SK-N-SH (cell line): ENCODE results near the gene KIF3C. TPM values are rescaled to one million over a fixed set of nuclear protein-coding genes. Genes with fewer than 3 reads are reported as not detected.

Experiments used
- CTCF ChIA-PET: fragments of 300-600, 350-600 bp; formaldehyde crosslinking; extraction: SDS; loops from one replicate; lab custom pipeline; 2021; lab: Yijun Ruan, JAX
- POLR2A ChIA-PET: fragments of 350-600 bp; sonication (Branson Sonifier 250); formaldehyde crosslinking; extraction: SDS; loops from one replicate; lab custom pipeline; 2020; ENCODE audit warnings: antibody characterized with exemption, inconsistent platforms; lab: Yijun Ruan, JAX
- DNase-seq: peaks from one replicate; pipeline ENCODE4 v3.0.0; 2012
- H2AFZ ChIP-seq: fragments of 200-600 bp; sonication (generic); 2 replicates; pipeline ENCODE4 v1.8.1; 2016; ENCODE audit warnings: antibody characterized with exemption, mild to moderate bottlenecking, low read depth
- H3F3A ChIP-seq: fragments of 200-600 bp; sonication (generic); replicated peaks from 2 replicates; pipeline ENCODE3; 2016; ENCODE audit warnings: antibody characterized with exemption, mild to moderate bottlenecking; ENCODE audit not compliant: insufficient read depth
- H3K27ac ChIP-seq, 2 experiments: fragments of 200-500 bp in 1 of 2; fragments of 200-600 bp in 1 of 2; sonication (Bioruptor generic) in 1 of 2; sonication (generic), shearing (Covaris generic) in 1 of 2; 2 replicates each; pipeline versions ENCODE4 v1.5.1 to v1.6.1; 2014 to 2016; ENCODE audit warnings: low read depth in 2 of 2, inconsistent platforms in 1 of 2, low read length in 1 of 2, mild to moderate bottlenecking in 1 of 2, mixed read lengths in 1 of 2
- H3K27me3 ChIP-seq: fragments of 200-600 bp; sonication (generic), shearing (Covaris generic); 2 replicates; pipeline ENCODE4 v1.6.1; 2016; ENCODE audit warnings: mixed run types; ENCODE audit not compliant: insufficient read depth
- H3K36me3 ChIP-seq, 2 experiments: fragments of 200-500 bp in 1 of 2; fragments of 200-600 bp in 1 of 2; sonication (Bioruptor generic) in 1 of 2; sonication (generic) in 1 of 2; replicated peaks in 1 of 2; 2 replicates each; pipeline versions ENCODE3 to v1.5.1; 2014 to 2016; ENCODE audit warnings: low read length in 1 of 2, mild to moderate bottlenecking in 1 of 2; ENCODE audit not compliant: insufficient read depth in 2 of 2, control insufficient read depth in 1 of 2
- H3K4me1 ChIP-seq, 2 experiments: fragments of 200-500 bp in 1 of 2; fragments of 200-600 bp in 1 of 2; sonication (Bioruptor generic) in 1 of 2; sonication (generic), shearing (Covaris generic) in 1 of 2; 2 replicates each; pipeline versions ENCODE4 v1.5.1 to v1.6.1; 2014 to 2016; ENCODE audit warnings: low read depth in 1 of 2, low read length in 1 of 2, mixed run types in 1 of 2; ENCODE audit not compliant: insufficient read depth in 2 of 2, control insufficient read depth in 1 of 2
- H3K4me2 ChIP-seq: fragments of 200-600 bp; sonication (generic), shearing (Covaris generic); 2 replicates; pipeline ENCODE4 v1.6.1; 2017; ENCODE audit warnings: mixed run types
- H3K4me3 ChIP-seq, 2 experiments: fragments of 200-500 bp in 1 of 2; fragments of 200-600 bp in 1 of 2; sonication (Bioruptor generic) in 1 of 2; sonication (generic), shearing (Covaris generic) in 1 of 2; 2 replicates each; pipeline versions ENCODE4 v1.5.1 to v1.8.1; 2014 to 2016; ENCODE audit warnings: low read depth in 2 of 2, inconsistent platforms in 1 of 2, low read length in 1 of 2, mild to moderate bottlenecking in 1 of 2, mixed read lengths in 1 of 2, moderate library complexity in 1 of 2
- H3K79me2 ChIP-seq: fragments of 200-600 bp; sonication (generic); 2 replicates; pipeline ENCODE4 v1.8.1; 2017; ENCODE audit warnings: mild to moderate bottlenecking; ENCODE audit not compliant: insufficient read depth
- H3K9ac ChIP-seq: fragments of 200-600 bp; sonication (generic); 2 replicates; pipeline ENCODE4 v1.6.1; 2017; ENCODE audit warnings: mixed run types
- H3K9me2 ChIP-seq: fragments of 200-600 bp; sonication (generic); 2 replicates; pipeline ENCODE4 v1.6.1; 2017; ENCODE audit warnings: mixed run types
- H3K9me3 ChIP-seq: fragments of 200-600 bp; sonication (generic); 2 replicates; pipeline ENCODE4 v1.6.1; 2017; ENCODE audit warnings: mixed run types, mild to moderate bottlenecking, moderate library complexity
- H4K20me1 ChIP-seq: fragments of 200-600 bp; sonication (generic); 2 replicates; pipeline ENCODE4 v1.6.1; 2017; ENCODE audit warnings: mild to moderate bottlenecking, mixed run types; ENCODE audit not compliant: insufficient read depth
- CHD2 ChIP-seq: fragments of 150-350 bp; IDR thresholded peaks from 2 replicates; pipeline ENCODE4 v1.6.1; 2018; ENCODE audit warnings: low read length; ENCODE audit not compliant: partially characterized antibody
- CTCF ChIP-seq: fragments of 200-600 bp; sonication (generic); IDR thresholded peaks from 2 replicates; pipeline ENCODE4 v1.6.1; 2017; ENCODE audit warnings: antibody characterized with exemption, mild to moderate bottlenecking, moderate library complexity
- EZH2phosphoT487 ChIP-seq: fragments of 200-600 bp; sonication (generic); IDR thresholded peaks from 2 replicates; pipeline ENCODE4 v1.6.1; 2017; ENCODE audit warnings: low read depth, mixed run types, mild to moderate bottlenecking, antibody characterized with exemption, moderate library complexity, borderline replicate concordance
- FOXM1 ChIP-seq: IDR thresholded peaks from 2 replicates; pipeline ENCODE4 v1.4.0; 2012; ENCODE audit warnings: low read depth, mild to moderate bottlenecking
- GABPA ChIP-seq: IDR thresholded peaks from 2 replicates; pipeline ENCODE4 v1.4.0; 2012; ENCODE audit warnings: low read depth, mild to moderate bottlenecking
- IRF3 ChIP-seq: fragments of 150-350 bp; IDR thresholded peaks from 2 replicates; pipeline ENCODE4 v1.6.1; 2016; ENCODE audit warnings: mild to moderate bottlenecking, low read depth, low read length
- MXI1 ChIP-seq: IDR thresholded peaks from 2 replicates; pipeline ENCODE4 v1.6.1; 2012; ENCODE audit warnings: mild to moderate bottlenecking, low read depth, low read length, improper control_type of control experiment
- NFIC ChIP-seq: IDR thresholded peaks from 2 replicates; pipeline ENCODE4 v1.4.0; 2012; ENCODE audit warnings: borderline replicate concordance
- NRF1 ChIP-seq: IDR thresholded peaks from 2 replicates; pipeline ENCODE4 v1.6.1; 2012; ENCODE audit warnings: low read depth, mild to moderate bottlenecking, low read length
- POLR2AphosphoS5 ChIP-seq: IDR thresholded peaks from 2 replicates; pipeline ENCODE4 v1.6.1; 2012; ENCODE audit warnings: low read depth, low read length
- RAD21 ChIP-seq: IDR thresholded peaks from 2 replicates; pipeline ENCODE4 v1.6.1; 2012; ENCODE audit warnings: mild to moderate bottlenecking, low read length
- REST ChIP-seq: IDR thresholded peaks from 2 replicates; pipeline ENCODE4 v1.6.1; 2012; ENCODE audit warnings: mild to moderate bottlenecking, low read depth, low read length, moderate library complexity
- RXRA ChIP-seq: IDR thresholded peaks from 2 replicates; pipeline ENCODE4 v1.4.0; 2012; ENCODE audit warnings: low read depth, mild to moderate bottlenecking, borderline replicate concordance
- TCF12 ChIP-seq: IDR thresholded peaks from 2 replicates; pipeline ENCODE4 v1.4.0; 2012
- USF1 ChIP-seq: IDR thresholded peaks from 2 replicates; pipeline ENCODE4 v1.4.0; 2012; ENCODE audit warnings: low read depth, borderline replicate concordance
- ZBTB33 ChIP-seq: IDR thresholded peaks from 2 replicates; pipeline ENCODE4 v1.4.0; 2012; ENCODE audit warnings: low read depth, borderline replicate concordance
- WGBS: methylation state at CpG from one replicate; pipeline ENCODE4 v1.1.6; 2017; ENCODE audit warnings: low lambda C conversion rate; 5-methylcytosine and 5-hydroxymethylcytosine counted together
- polyA plus RNA-seq, 3 experiments: library from polyadenylated mRNA; depleted of rRNA; stranded (reverse); fragments of >200 nt; gene quantifications; 2 replicates each; pipeline ENCODE4 v1.2.3, GENCODE V29; 2012

Gene KIF3C
- polyA plus RNA-seq, 1 of the 3 experiments (the other 2 are of a cell fraction) = 29.5 TPM

- no peaks in the 10 kb centered on the region for H3K79me2 ChIP-seq
- POLR2A ChIA-PET = interaction anchor here (0.6 kb wide), 1 partner anchor 32 kb away, joined by 3 read pairs; no protein-coding TSS in a partner anchor
- no peaks in the 10 kb centered on the region for H3K9me3 ChIP-seq
- H3K4me3 ChIP-seq = no peak overlapping the region
- H3F3A ChIP-seq = peaks cover 16% of the 10 kb centered on the region
- WGBS = 91% methylated on average over 13 of the region's 13 CpGs
- DNase-seq = no peak
- no peaks in the 10 kb centered on the region for H4K20me1 ChIP-seq
- H3K4me1 ChIP-seq = peaks cover 7 to 27% of the 10 kb centered on the region in 2 experiments; a peak in 3 of 4 replicates
- no peak overlapping the region for H2AFZ ChIP-seq
- CTCF ChIA-PET = interaction anchor here (1.2 to 2.1 kb wide), 2 partner anchors 13 to 65 kb away, joined by 3 to 6 read pairs; no protein-coding TSS in a partner anchor
- H3K27ac ChIP-seq = no peak overlapping the region
- no peak for TF ChIP-seq ZBTB33
- TF ChIP-seq POLR2AphosphoS5 = no peak
- no peaks in the 10 kb centered on the region for H3K36me3 ChIP-seq
- no peak overlapping the region for H3K4me2 ChIP-seq
- H3K9me2 ChIP-seq = no peaks in the 10 kb centered on the region
- no peak overlapping the region for H3K9ac ChIP-seq
- H3K27me3 ChIP-seq = no peaks in the 10 kb centered on the region
Measured at GRCh38 chr2:26016012-26016705, 33.9 kb upstream of the KIF3C start.

- no peaks in the 10 kb centered on the region for H3K9me3 ChIP-seq
- no peaks in the 10 kb centered on the region for H4K20me1 ChIP-seq
- TF ChIP-seq RXRA (no peak), NFIC (no peak), IRF3 (no peak), MXI1 (no peak), NRF1 (no peak), USF1 (no peak), RAD21 (no peak), CHD2 (no peak), FOXM1 (no peak), TCF12 (no peak), EZH2phosphoT487 (no peak), REST (no peak), GABPA (no peak), CTCF (no peak)
- TF ChIP-seq, all 33 proteins: peak for 0
- Histone ChIP-seq H3K4me2 (no peak overlapping the region), H3K4me3 (no peak overlapping the region), H3K9ac (no peak overlapping the region), H3F3A (peaks cover 12% of the 10 kb centered on the region), H2AFZ (no peak overlapping the region), H3K27ac (no peak overlapping the region), H3K4me1 (peaks cover 7 to 25% of the 10 kb centered on the region in 2 experiments; a peak in 3 of 4 replicates), H3K27me3 (no peaks in the 10 kb centered on the region), H3K9me2 (no peaks in the 10 kb centered on the region), H3K36me3 (no peaks in the 10 kb centered on the region), H3K79me2 (no peaks in the 10 kb centered on the region)
- no peak for DNase-seq
- POLR2A ChIA-PET = no interaction called here
- CTCF ChIA-PET = no interaction called here
- WGBS = 96% methylated on average over 1 of the region's 1 CpG
Measured at GRCh38 chr2:26013668-26014067, 31.4 kb upstream of the KIF3C start.
